K562 (cell line): Measurements from ENCODE around the gene ADCY9. TPM values are rescaled to one million over a fixed set of nuclear protein-coding genes. Genes with fewer than 3 reads are reported as not detected.

Source experiments
- CBX8 ChIP-seq: fragments of 200-600 bp; sonication (generic); IDR thresholded peaks from 2 replicates; pipeline ENCODE4 v1.6.1; 2012; ENCODE audit warnings: borderline replicate concordance, mixed run types, low read depth, mild to moderate bottlenecking, moderate library complexity, mixed read lengths, low read length, control low read depth, inconsistent platforms; ENCODE audit not compliant: poor library complexity, severe bottlenecking; ENCODE audit errors: extremely low read depth
- CREB3L1 ChIP-seq: fragments of 450-650 bp; IDR thresholded peaks from 2 replicates; pipeline ENCODE4 v1.6.1; 2014; ENCODE audit warnings: low read depth, mild to moderate bottlenecking, moderate library complexity, borderline replicate concordance
- ETS1 ChIP-seq: conservative IDR thresholded peaks from 2 replicates; pipeline ENCODE4 v1.6.1; 2011; ENCODE audit warnings: low read depth, mild to moderate bottlenecking, low read length; ENCODE audit not compliant: control insufficient read depth
- KDM2B ChIP-seq: fragments of 250-450 bp; sonication (Bioruptor Pico); IDR thresholded peaks from 2 replicates; pipeline ENCODE4 v1.8.0; 2021; ENCODE audit warnings: mild to moderate bottlenecking, moderate library complexity
- MGA ChIP-seq: fragments of 450-650 bp; IDR thresholded peaks from 2 replicates; pipeline ENCODE4 v1.6.1; 2016; ENCODE audit warnings: mild to moderate bottlenecking, moderate library complexity
- SMC3 ChIP-seq: conservative IDR thresholded peaks from 2 replicates; pipeline ENCODE4 v1.6.1; 2011; ENCODE audit warnings: low read depth, low read length, improper control_type of control experiment; ENCODE audit not compliant: insufficient read depth
- SP2 ChIP-seq: IDR thresholded peaks from 2 replicates; pipeline ENCODE4 v1.6.1; 2011; ENCODE audit warnings: mild to moderate bottlenecking, low read depth, low read length, moderate library complexity; ENCODE audit not compliant: poor library complexity, severe bottlenecking; ENCODE audit errors: extremely low read depth
- ZC3H11A ChIP-seq: IDR thresholded peaks from 2 replicates; pipeline ENCODE4 v1.6.1; 2012; ENCODE audit warnings: low read depth, low read length, improper control_type of control experiment
- ZNF311 ChIP-seq: fragments of 250-450 bp; sonication (Bioruptor Pico); IDR thresholded peaks from 2 replicates; pipeline ENCODE4 v1.4.0; 2020; ENCODE audit warnings: mild to moderate bottlenecking, moderate library complexity
- ZNF408 ChIP-seq: fragments of 250-450 bp; sonication (Bioruptor Pico); IDR thresholded peaks from 2 replicates; pipeline ENCODE4 v1.4.0; 2020; ENCODE audit warnings: low read depth, mild to moderate bottlenecking, moderate library complexity
- ZNF436 ChIP-seq: fragments of 250-450, 450-650 bp; sonication (Bioruptor Pico); formaldehyde crosslinking; IDR thresholded peaks from 2 replicates; pipeline ENCODE4 v1.7.0; 2020; ENCODE audit warnings: mild to moderate bottlenecking
- ZNF584 ChIP-seq: fragments of 200-800 bp; sonication (Bioruptor generic); IDR thresholded peaks from 2 replicates; pipeline ENCODE4 v1.6.1; 2016; ENCODE audit warnings: low read depth, mild to moderate bottlenecking, missing genetic modification characterization, missing compliant biosample characterization
- ZNF696 ChIP-seq: fragments of 250-450 bp; sonication (Bioruptor Pico); conservative IDR thresholded peaks from 2 replicates; pipeline ENCODE4 v1.4.0; 2020; ENCODE audit warnings: mild to moderate bottlenecking, moderate library complexity
- ZZZ3 ChIP-seq: fragments of 450-650 bp; IDR thresholded peaks from 2 replicates; pipeline ENCODE4 v1.6.1; 2016; ENCODE audit warnings: antibody characterized with exemption, mild to moderate bottlenecking, moderate library complexity
- polyA plus RNA-seq, 8 experiments: library from polyadenylated mRNA; depleted of rRNA in 4 of 8; stranded (reverse) in 5 of 8; unstranded in 3 of 8; fragments of >200 nt; fragmentation: Nextera tagmentation in 2 of 8; fragmentation: Illumina TruSeq in 1 of 8; extraction: Ambion mirVana in 2 of 8; extraction: Trizol in 1 of 8; gene quantifications; 2 replicates each; pipeline versions ENCODE4 v1.2.1 to v1.2.3, GENCODE V29; 2011 to 2014; ENCODE audit warnings: inconsistent platforms in 1 of 8, missing spikeins in 1 of 8
- total RNA-seq, 7 experiments: library from RNA; depleted of rRNA in 6 of 7; stranded (reverse); fragments of >200 nt in 6 of 7; fragmentation: Illumina TruSeq in 2 of 7; extraction: Trizol in 2 of 7; gene quantifications; 2 replicates each; pipeline versions ENCODE4 v1.2.1 to v1.2.3, GENCODE V29; 2011 to 2021; ENCODE audit warnings: low replicate concordance in 1 of 7

Gene ADCY9
- total and polyA plus RNA-seq, 9 of the 15 experiments (the other 6 are each of a cell fraction or from before 2014, with no cell fraction given) = 0.03 to 0.29 (median 0.17) TPM

GRCh38 chr16:3983081-3983520 is 133.1 kb downstream of the ADCY9 start (continued):
- 0 out of 2 replicates have a peak, but pooled peaks have one; percentile 29 for TF ChIP-seq CREB3L1
- TF ChIP-seq ZC3H11A = no peak
- TF ChIP-seq ZNF696 = no peak
- no peak for TF ChIP-seq CBX8
- no peak for TF ChIP-seq ZNF311
- TF ChIP-seq SP2 = no peak
- TF ChIP-seq SMC3 = peak; percentile 86
- no peak for TF ChIP-seq ZNF584 (CRISPR knock-in tag)
- no peak for TF ChIP-seq ZNF408 (CRISPR knock-in tag)
- no peak for TF ChIP-seq KDM2B
- TF ChIP-seq ZNF436 (CRISPR knock-in tag) = no peak
- no peak for TF ChIP-seq ETS1
- no peak for TF ChIP-seq ZZZ3
- TF ChIP-seq MGA = peak; percentile 53; the same call in 1 of the 2 replicates
